Natural killer cell (primary cell): ENCODE results near the gene NSDHL. TPM values are rescaled to one million over a fixed set of nuclear protein-coding genes. Genes with fewer than 3 reads are reported as not detected.

Source experiments
- ATAC-seq, 3 donors: fragments of 150-1000 bp in 2 of 3; fragments of 200-7000 bp in 1 of 3; cut with Tn5 transposase; 1 replicate in 1 of 3; 2 replicates in 2 of 3; pipeline ENCODE4 v1.10.0; 2021; ENCODE audit warnings: mild to moderate bottlenecking in 2 of 3, moderate library complexity in 2 of 3
- DNase-seq, 2 donors: peaks; one replicate each; pipeline versions ENCODE4 v3.0.0 to v3.0.0-alpha.2; 2013 to 2021; ENCODE audit warnings: mixed read lengths in 1 of 2
- H3K27ac ChIP-seq: one replicate; pipeline ENCODE4 v1.5.1; 2013; ENCODE audit warnings: mild to moderate bottlenecking, low read length
- H3K27me3 ChIP-seq: one replicate; pipeline ENCODE4 v1.6.1; 2013; ENCODE audit warnings: low read length; ENCODE audit not compliant: control insufficient read depth, insufficient read depth
- H3K36me3 ChIP-seq: one replicate; pipeline ENCODE4 v1.6.1; 2013; ENCODE audit warnings: low read length; ENCODE audit not compliant: control insufficient read depth, insufficient read depth
- H3K4me1 ChIP-seq: one replicate; pipeline ENCODE4 v1.6.1; 2013; ENCODE audit warnings: low read length; ENCODE audit not compliant: control insufficient read depth, insufficient read depth
- H3K4me3 ChIP-seq: one replicate; pipeline ENCODE4 v1.5.1; 2013; ENCODE audit warnings: low read length
- H3K9me3 ChIP-seq: one replicate; pipeline ENCODE4 v1.6.1; 2013; ENCODE audit warnings: low read length; ENCODE audit not compliant: control insufficient read depth, insufficient read depth
- H3K27ac Mint-ChIP-seq, 2 donors: one replicate each; pipeline ENCODE4 v1.8.0; 2022; ENCODE audit warnings: mild to moderate bottlenecking in 2 of 2, mixed read lengths in 2 of 2, moderate library complexity in 1 of 2
- H3K27me3 Mint-ChIP-seq, 2 donors: one replicate each; pipeline ENCODE4 v1.8.0; 2022; ENCODE audit warnings: low read depth in 2 of 2, mixed read lengths in 2 of 2
- H3K36me3 Mint-ChIP-seq: one replicate; pipeline ENCODE4 v1.8.0; 2022; ENCODE audit warnings: mixed read lengths
- H3K4me1 Mint-ChIP-seq, 2 donors: one replicate each; pipeline ENCODE4 v1.8.0; 2022; ENCODE audit warnings: mixed read lengths in 2 of 2
- H3K4me3 Mint-ChIP-seq: one replicate; pipeline ENCODE4 v1.8.0; 2022; ENCODE audit warnings: mild to moderate bottlenecking, moderate library complexity, mixed read lengths
- H3K9me3 Mint-ChIP-seq, 2 donors: one replicate each; pipeline ENCODE4 v1.8.0; 2022; ENCODE audit warnings: mixed read lengths in 2 of 2
- WGBS: methylation state at CpG from one replicate; pipeline ENCODE4 v1.1.7; 2013; ENCODE audit warnings: missing lambda C conversion rate; ENCODE audit not compliant: insufficient coverage; 5-methylcytosine and 5-hydroxymethylcytosine counted together
- intact Hi-C: fragments of 100-400 bp; cut with micrococcal nuclease; formaldehyde crosslinking; loops from one replicate; pipeline ENCODE4 v1.14.2; 2022
- total RNA-seq, 4 donors: library from RNA; stranded (reverse); fragments of 120-200 nt in 1 of 4; gene quantifications; one replicate each; pipeline versions ENCODE4 v1.2.3 to v1.2.4, GENCODE V29; 2013 to 2022
- TF ChIP-seq, protein P1 (sequence below): fragments of 200-600 bp; IDR thresholded peaks from one replicate; pipeline ENCODE4 v1.8.0; 2022; ENCODE audit warnings: antibody characterized with exemption

Gene NSDHL
- total RNA-seq, 3 donors from 2014 or later (not counting 1 experiment from before 2014, with no cell fraction given), result 4.9 to 8.2 (median 7.9) TPM

DNA sequence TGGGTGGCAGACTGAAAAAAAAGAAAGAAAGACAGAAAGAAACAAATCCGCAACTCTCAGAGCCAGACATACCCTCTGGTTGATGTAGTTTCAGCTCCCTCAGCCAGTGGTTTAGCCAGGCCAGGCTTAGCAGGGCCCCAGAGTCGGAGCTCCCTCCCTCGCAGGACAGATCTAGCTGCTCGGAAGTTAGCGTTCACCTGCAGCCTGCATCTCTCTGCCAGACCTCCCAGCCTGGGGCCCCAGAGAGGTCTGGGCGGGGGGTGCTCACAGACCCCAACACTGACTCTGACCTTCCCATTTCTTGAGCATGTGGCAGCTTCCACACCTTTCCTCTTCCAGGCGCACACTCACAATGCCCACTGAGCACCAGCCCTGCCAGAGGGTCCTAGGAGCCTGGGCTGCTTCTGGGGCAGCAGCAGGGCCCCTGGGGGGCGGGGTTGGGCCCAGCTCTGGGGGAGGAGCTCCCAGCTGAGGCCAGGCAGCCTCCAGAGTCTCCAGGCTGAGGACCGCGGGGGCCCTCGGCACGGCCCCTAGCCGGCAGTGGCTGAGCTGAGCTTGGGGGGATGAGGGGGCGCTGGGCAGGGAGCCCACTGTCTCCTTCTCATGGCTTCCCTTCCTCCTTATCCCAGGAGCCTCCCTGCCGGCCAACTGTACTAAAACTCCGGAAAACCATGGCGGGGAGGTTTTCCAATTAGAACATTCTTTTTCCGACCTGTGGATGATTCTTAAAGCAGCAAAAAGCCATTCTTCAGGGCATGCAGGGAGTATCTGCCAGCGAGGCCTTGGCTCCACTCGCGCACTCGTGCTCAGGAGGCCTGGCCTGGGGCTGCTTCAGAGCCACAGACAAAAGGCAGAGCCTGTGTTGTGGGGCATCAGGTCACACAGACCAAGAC, 62.4 kb downstream of the NSDHL start:
- no peak overlapping the region for H3K4me3 ChIP-seq
- no peaks in the 10 kb centered on the region for H3K36me3 ChIP-seq
- TF ChIP-seq, protein P1, sequence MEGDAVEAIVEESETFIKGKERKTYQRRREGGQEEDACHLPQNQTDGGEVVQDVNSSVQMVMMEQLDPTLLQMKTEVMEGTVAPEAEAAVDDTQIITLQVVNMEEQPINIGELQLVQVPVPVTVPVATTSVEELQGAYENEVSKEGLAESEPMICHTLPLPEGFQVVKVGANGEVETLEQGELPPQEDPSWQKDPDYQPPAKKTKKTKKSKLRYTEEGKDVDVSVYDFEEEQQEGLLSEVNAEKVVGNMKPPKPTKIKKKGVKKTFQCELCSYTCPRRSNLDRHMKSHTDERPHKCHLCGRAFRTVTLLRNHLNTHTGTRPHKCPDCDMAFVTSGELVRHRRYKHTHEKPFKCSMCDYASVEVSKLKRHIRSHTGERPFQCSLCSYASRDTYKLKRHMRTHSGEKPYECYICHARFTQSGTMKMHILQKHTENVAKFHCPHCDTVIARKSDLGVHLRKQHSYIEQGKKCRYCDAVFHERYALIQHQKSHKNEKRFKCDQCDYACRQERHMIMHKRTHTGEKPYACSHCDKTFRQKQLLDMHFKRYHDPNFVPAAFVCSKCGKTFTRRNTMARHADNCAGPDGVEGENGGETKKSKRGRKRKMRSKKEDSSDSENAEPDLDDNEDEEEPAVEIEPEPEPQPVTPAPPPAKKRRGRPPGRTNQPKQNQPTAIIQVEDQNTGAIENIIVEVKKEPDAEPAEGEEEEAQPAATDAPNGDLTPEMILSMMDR, result no peak
- H3K27ac Mint-ChIP-seq, result no peak overlapping the region
- H3K9me3 Mint-ChIP-seq, result no peaks in the 10 kb centered on the region
- DNase-seq, result no peak
- no peak overlapping the region for H3K4me3 Mint-ChIP-seq
- H3K27ac ChIP-seq, result no peak overlapping the region
- H3K36me3 Mint-ChIP-seq, result no peaks in the 10 kb centered on the region
- no peaks in the 10 kb centered on the region for H3K9me3 ChIP-seq
- ATAC-seq, result no peak
- no peaks in the 10 kb centered on the region for H3K4me1 ChIP-seq
- WGBS, result 86% methylated on average over 15 of the region's 22 CpGs
- H3K27me3 Mint-ChIP-seq, result peaks cover 27 to 42% of the 10 kb centered on the region in 2 donors
- intact Hi-C loops, result no loop called here
- no peaks in the 10 kb centered on the region for H3K27me3 ChIP-seq
- no peaks in the 10 kb centered on the region for H3K4me1 Mint-ChIP-seq

DNA sequence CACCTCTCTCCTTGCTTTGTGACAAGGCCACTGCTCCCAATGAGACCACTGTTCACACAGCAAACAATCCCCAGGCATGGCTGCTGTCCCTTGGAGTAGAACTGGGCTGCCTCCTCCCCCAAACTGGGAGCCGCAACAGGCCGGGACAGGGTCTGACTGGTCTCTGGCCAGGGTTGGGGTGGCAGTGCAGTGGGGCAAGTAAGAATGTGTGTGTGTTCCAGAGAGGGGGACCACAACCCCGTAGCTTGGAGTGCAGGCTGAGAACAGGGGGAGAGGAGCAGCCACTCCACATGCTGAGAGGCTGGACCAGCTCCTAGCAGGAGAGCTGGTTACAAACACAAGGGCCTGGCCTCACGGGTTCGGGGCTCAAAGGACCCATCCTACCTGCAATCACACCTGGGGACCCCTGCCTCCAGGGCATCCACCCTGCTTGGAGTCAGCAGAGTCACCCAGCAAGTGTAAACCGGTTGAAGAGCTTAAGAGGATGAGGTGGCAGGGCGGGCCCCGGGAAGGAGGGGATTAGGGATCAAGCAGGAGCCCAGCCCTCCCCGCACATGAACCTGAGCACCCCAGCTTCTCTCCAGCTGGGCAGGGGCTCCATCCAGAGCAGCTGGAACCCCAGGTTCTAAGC, 63.2 kb downstream of the NSDHL start:
- no peak overlapping the region for H3K27ac Mint-ChIP-seq
- no peaks in the 10 kb centered on the region for H3K27me3 ChIP-seq
- H3K36me3 Mint-ChIP-seq, result no peaks in the 10 kb centered on the region
- H3K27ac ChIP-seq, result no peak overlapping the region
- H3K36me3 ChIP-seq, result no peaks in the 10 kb centered on the region
- 88% methylated on average over 7 of the region's 9 CpGs for WGBS
- DNase-seq (no peak), ATAC-seq (no peak)
- no peak overlapping the region for H3K4me3 ChIP-seq
- intact Hi-C loops, result no loop called here
- no peak overlapping the region for H3K4me3 Mint-ChIP-seq
- no peaks in the 10 kb centered on the region for H3K9me3 ChIP-seq
- peaks cover 27 to 38% of the 10 kb centered on the region in 2 donors for H3K27me3 Mint-ChIP-seq
- no peaks in the 10 kb centered on the region for H3K4me1 Mint-ChIP-seq
- no peaks in the 10 kb centered on the region for H3K4me1 ChIP-seq
- no peaks in the 10 kb centered on the region for H3K9me3 Mint-ChIP-seq
- TF ChIP-seq, protein P1, result no peak

DNA sequence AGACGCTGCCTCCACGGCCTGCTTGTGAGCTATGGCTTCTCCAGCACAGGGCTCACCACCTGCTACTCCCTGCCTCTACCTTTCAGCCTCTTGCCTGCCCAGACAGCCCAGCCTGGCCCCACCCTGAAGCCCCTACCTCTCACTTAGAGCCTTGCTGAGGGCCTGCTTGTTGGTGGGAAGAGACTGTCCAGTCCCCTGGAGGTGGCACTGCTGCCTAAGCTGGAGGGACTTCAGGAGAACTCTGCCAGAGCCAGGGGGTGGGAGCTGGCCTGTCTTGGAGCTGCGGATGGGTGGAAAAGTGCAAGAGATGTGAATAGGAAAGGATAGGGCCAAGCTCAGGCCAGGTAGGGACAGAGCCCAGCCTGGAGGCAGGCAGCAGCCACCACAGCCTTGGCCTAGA, 64.3 kb downstream of the NSDHL start:
- no peaks in the 10 kb centered on the region for H3K36me3 ChIP-seq
- no peaks in the 10 kb centered on the region for H3K27me3 ChIP-seq
- TF ChIP-seq, protein P1, result no peak
- no peak overlapping the region for H3K27ac Mint-ChIP-seq
- H3K36me3 Mint-ChIP-seq, result no peaks in the 10 kb centered on the region
- peaks cover 19 to 28% of the 10 kb centered on the region in 2 donors for H3K27me3 Mint-ChIP-seq
- DNase-seq (no peak), ATAC-seq (no peak)
- no peaks in the 10 kb centered on the region for H3K4me1 ChIP-seq
- no peaks in the 10 kb centered on the region for H3K4me1 Mint-ChIP-seq
- no peaks in the 10 kb centered on the region for H3K9me3 ChIP-seq
- H3K4me3 Mint-ChIP-seq, result no peak overlapping the region
- intact Hi-C loops, result no loop called here
- 91% methylated on average over 3 of the region's 3 CpGs for WGBS
- no peaks in the 10 kb centered on the region for H3K9me3 Mint-ChIP-seq
- H3K27ac ChIP-seq, result no peak overlapping the region
- H3K4me3 ChIP-seq, result no peak overlapping the region
